ENCODE data around the gene CFAP119.

DNA sequence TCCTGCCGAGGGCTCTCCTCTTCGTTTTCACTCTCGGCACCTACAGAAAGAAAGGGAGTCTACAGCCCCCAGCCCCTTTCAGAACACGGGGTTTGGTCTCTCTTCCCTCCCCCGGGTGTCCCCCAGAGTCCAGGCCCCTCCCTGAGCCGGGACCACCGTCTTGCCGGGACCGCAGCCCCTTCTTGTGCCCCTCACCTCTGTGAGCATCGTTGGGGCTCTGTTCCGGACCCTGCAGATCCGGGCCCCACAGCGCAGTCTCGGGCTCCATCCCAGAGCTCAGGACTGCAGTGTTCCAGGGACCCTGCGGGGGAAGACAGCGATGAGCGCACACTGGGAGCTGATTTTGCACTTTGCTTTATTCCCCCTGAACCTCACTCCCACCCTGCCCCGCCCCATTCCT lies 22.4 kb upstream of the CFAP119 start:
- TF ChIP-seq CTCF (IDR thresholded peaks at IDR 0.05) = no peak
- TF ChIP-seq POLR2A (IDR thresholded peaks at IDR 0.05) = no peak

Data from stomach (tissue), 4 donors.